GM12878 (cell line): ENCODE results near the gene SCAMP1.

ENCODE experiments used
- IRF3 ChIP-seq: fragments of 450-650 bp; IDR thresholded peaks from 2 replicates; pipeline ENCODE4 v1.6.1; 2014; ENCODE audit warnings: mild to moderate bottlenecking
- REST ChIP-seq: IDR thresholded peaks from 2 replicates; pipeline ENCODE4 v1.6.1; 2012; ENCODE audit warnings: mild to moderate bottlenecking, low read depth, low read length

GRCh38 chr5:78429332-78429980, 69.0 kb downstream of the SCAMP1 start:
- TF ChIP-seq REST (no peak), IRF3 (no peak)
